Ishikawa (cell line): ENCODE data around the gene PAXX.

ENCODE experiments used
- CEBPB ChIP-seq: IDR thresholded peaks from 2 replicates; pipeline ENCODE4 v1.6.1; 2012
- CREB1 ChIP-seq: IDR thresholded peaks from 2 replicates; pipeline ENCODE4 v1.6.1; 2012; ENCODE audit warnings: low read depth
- EGR1 ChIP-seq: IDR thresholded peaks from 2 replicates; pipeline ENCODE4 v1.6.1; 2012
- EP300 ChIP-seq: IDR thresholded peaks from 2 replicates; pipeline ENCODE4 v1.6.1; 2012; ENCODE audit warnings: borderline replicate concordance
- FOXM1 ChIP-seq: IDR thresholded peaks from 2 replicates; pipeline ENCODE4 v1.6.1; 2012; ENCODE audit warnings: low read depth, borderline replicate concordance
- NFIC ChIP-seq: IDR thresholded peaks from 2 replicates; pipeline ENCODE4 v1.6.1; 2012
- RAD21 ChIP-seq: IDR thresholded peaks from 2 replicates; pipeline ENCODE4 v1.6.1; 2012; ENCODE audit warnings: low read depth
- REST ChIP-seq: IDR thresholded peaks from 2 replicates; pipeline ENCODE4 v1.6.1; 2012; ENCODE audit warnings: low read depth, mild to moderate bottlenecking
- TCF12 ChIP-seq: IDR thresholded peaks from 2 replicates; pipeline ENCODE4 v1.6.1; 2012; ENCODE audit warnings: low read depth
- TEAD4 ChIP-seq: IDR thresholded peaks from 2 replicates; pipeline ENCODE4 v1.6.1; 2012
- USF1 ChIP-seq: IDR thresholded peaks from 2 replicates; pipeline ENCODE4 v1.6.1; 2012
- YY1 ChIP-seq: IDR thresholded peaks from 2 replicates; pipeline ENCODE4 v1.6.1; 2012; ENCODE audit warnings: low read depth
- ZBTB7A ChIP-seq: IDR thresholded peaks from 2 replicates; pipeline ENCODE4 v1.6.1; 2012; ENCODE audit warnings: low read depth
- TF ChIP-seq, protein P1 (sequence below): IDR thresholded peaks from 2 replicates; pipeline ENCODE4 v1.6.1; 2012

PAXX gene

DNA sequence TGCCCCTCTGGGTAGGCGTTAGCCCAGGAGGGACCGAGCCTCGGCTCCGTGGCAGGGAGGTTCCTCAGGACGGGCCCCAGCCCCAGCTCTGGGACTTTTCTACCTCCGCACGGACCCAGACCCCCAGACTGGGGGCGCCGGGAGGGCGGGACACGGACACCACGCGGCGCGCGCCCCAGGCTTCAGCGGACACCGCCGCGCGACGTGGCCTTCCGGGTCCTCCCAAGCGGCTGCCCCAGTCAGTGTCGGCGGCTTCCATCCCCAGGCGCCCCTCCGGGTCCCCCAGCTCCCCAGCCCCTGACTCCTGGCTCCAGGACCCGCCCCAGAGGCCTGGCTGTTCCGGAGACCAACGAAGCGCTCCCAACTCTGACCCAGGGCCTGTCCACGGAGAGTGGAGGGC is 6.4 kb upstream of the PAXX start:
- no peak for TF ChIP-seq RAD21
- TF ChIP-seq USF1: no peak
- TF ChIP-seq, protein P1, sequence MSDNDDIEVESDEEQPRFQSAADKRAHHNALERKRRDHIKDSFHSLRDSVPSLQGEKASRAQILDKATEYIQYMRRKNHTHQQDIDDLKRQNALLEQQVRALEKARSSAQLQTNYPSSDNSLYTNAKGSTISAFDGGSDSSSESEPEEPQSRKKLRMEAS: no peak
- no peak for TF ChIP-seq CEBPB
- TF ChIP-seq TEAD4: no peak
- TF ChIP-seq YY1: no peak
- TF ChIP-seq NFIC: no peak
- no peak for TF ChIP-seq REST
- TF ChIP-seq EP300: no peak
- no peak for TF ChIP-seq ZBTB7A
- no peak for TF ChIP-seq CREB1

- TF ChIP-seq EGR1: no peak
- no peak for TF ChIP-seq NFIC
- no peak for TF ChIP-seq EP300
- TF ChIP-seq CREB1: no peak
- TF ChIP-seq, protein P1: no peak
- no peak for TF ChIP-seq ZBTB7A
- TF ChIP-seq CEBPB: no peak
- no peak for TF ChIP-seq TCF12
- no peak for TF ChIP-seq TEAD4
- no peak for TF ChIP-seq FOXM1
These were observed 3.4 kb upstream of the PAXX start for GRCh38 chr9:136988872-136989271.

GRCh38 chr9:136990242-136990911 is 1.8 kb upstream of the PAXX start:
- peak; percentile 34; the same call in 1 of the 2 replicates for TF ChIP-seq TCF12
- no peak for TF ChIP-seq YY1
- TF ChIP-seq USF1: peak; percentile 9; the same call in 1 of the 2 replicates
- peak; percentile 46; the same call in 1 of the 2 replicates for TF ChIP-seq NFIC

- no peak for TF ChIP-seq NFIC
- no peak for TF ChIP-seq TEAD4
- TF ChIP-seq RAD21: no peak
- TF ChIP-seq, protein P1: no peak
- no peak for TF ChIP-seq EP300
- TF ChIP-seq USF1: no peak
- no peak for TF ChIP-seq YY1
- TF ChIP-seq CREB1: no peak
- no peak for TF ChIP-seq CEBPB
These were observed 672 bp downstream of the PAXX start for GRCh38 chr9:136992819-136993369.

DNA sequence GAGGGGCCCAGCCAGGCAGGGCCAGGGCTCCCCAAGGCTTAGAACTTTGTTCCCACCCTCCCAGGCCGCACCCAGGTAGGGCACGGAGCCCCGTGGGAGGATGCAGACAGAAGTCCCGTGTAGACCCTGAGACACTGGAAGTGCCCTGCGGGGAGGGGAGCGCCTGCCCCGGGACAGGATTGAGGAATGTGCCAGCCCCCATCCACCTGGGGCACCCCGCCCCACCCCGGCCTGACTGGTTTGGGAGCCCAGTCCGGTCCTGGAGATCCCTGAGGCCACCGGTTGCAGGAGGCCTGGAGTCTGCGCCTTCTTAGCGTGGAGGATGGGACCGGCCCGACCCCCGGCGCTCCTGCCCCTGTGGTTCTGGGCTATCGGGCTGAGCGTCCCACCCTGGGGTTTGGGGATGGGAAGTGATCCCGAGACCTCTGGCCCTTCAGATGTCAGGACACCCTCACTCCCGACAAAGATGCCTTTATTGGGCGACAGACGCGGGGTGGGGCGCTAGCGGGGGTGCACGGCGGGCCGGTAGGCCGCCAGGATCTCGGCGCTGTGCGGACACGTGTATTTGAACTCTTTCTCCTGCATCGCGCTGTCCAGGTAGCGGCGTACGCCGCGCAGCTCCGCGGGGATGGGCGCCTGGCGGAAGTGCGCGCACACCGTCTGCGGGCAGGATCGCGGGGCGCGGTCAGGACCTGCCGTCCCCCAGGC is 2.1 kb downstream of the PAXX start:
- no peak for TF ChIP-seq EP300

DNA sequence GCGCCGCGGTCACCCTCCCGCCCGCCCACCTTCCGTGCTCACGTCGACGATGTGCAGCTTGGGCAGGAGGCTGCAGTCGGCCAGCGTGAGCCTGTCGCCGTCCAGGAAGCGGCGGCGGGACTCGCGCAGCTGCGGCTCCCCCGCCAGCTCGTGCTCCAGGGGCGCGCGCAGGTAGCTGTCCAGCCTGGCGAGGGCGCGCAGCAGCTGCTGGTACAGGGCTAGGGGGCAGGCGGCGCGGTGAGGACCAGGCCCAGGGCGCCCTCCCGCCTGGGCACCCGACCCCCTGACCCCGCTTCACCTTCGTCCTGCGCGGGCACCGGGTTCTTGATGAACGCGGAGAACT is 2.6 kb downstream of the PAXX start:
- TF ChIP-seq NFIC: no peak
- TF ChIP-seq EP300: no peak
- TF ChIP-seq YY1: no peak
- no peak for TF ChIP-seq TEAD4
- TF ChIP-seq USF1: no peak
- TF ChIP-seq REST: no peak
